ENCODE data around the gene RAD9A.

DNA sequence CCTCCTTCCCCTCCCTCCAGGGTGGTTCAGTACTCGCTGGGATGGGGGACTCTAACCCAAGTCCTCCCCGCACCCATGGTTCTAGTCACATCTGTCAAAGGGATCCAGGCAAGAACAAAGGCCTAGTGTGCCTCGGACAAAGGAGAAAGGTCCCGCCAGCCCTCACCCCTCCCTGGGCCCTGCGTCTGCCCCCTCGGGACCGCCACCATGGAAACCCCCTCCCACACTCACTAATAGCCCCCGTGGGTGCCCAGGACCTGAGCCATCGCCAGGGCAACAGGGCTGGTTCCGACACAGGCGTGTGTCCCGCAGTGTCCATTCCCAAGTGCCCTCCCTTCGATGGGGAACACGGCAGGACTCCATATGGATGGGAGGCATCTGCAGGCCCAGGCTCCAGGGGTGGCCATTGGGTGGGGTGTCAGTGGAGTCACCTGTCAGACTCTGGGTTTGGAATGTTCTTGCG, 18.6 kb downstream of the RAD9A start:
- TF ChIP-seq, protein P1, sequence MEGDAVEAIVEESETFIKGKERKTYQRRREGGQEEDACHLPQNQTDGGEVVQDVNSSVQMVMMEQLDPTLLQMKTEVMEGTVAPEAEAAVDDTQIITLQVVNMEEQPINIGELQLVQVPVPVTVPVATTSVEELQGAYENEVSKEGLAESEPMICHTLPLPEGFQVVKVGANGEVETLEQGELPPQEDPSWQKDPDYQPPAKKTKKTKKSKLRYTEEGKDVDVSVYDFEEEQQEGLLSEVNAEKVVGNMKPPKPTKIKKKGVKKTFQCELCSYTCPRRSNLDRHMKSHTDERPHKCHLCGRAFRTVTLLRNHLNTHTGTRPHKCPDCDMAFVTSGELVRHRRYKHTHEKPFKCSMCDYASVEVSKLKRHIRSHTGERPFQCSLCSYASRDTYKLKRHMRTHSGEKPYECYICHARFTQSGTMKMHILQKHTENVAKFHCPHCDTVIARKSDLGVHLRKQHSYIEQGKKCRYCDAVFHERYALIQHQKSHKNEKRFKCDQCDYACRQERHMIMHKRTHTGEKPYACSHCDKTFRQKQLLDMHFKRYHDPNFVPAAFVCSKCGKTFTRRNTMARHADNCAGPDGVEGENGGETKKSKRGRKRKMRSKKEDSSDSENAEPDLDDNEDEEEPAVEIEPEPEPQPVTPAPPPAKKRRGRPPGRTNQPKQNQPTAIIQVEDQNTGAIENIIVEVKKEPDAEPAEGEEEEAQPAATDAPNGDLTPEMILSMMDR (IDR thresholded peaks at IDR 0.05), result no peak
- TF ChIP-seq POLR2A (IDR thresholded peaks at IDR 0.05), result no peak
